PC-3 (cell line): Measurements from ENCODE around the gene SDK2. TPM values are rescaled to one million over a fixed set of nuclear protein-coding genes. Genes with fewer than 3 reads are reported as not detected.

Experiments
- ATAC-seq: fragments of 200-7000 bp; cut with Tn5 transposase; 2 replicates; pipeline ENCODE4 v1.9.1; 2020; ENCODE audit warnings: mild to moderate bottlenecking, moderate library complexity
- BruUV-seq: library from RNA; stranded (reverse); fragments of 400-500 nt; replicated peaks from 2 replicates; lab custom pipeline; 2021; lab: Mats Ljungman, UMichigan
- CTCF ChIA-PET: fragments of 300-600 bp; sonication (Branson Sonifier 250); formaldehyde crosslinking; loops from one replicate; lab custom pipeline; 2022; ENCODE audit warnings: antibody characterized with exemption; lab: Charles Lee
- POLR2A ChIA-PET: fragments of 300-600 bp; sonication (Branson Sonifier 250); formaldehyde crosslinking; loops from one replicate; lab custom pipeline; 2022; ENCODE audit warnings: antibody characterized with exemption; ENCODE audit not compliant: unreplicated experiment; lab: Charles Lee
- DNase-seq: peaks from one replicate; pipeline ENCODE4 v3.0.0-alpha.2; 2015
- H2AFZ ChIP-seq: fragments of 300-600 bp; sonication (generic); 2 replicates; pipeline ENCODE4 v1.6.0; 2016; ENCODE audit warnings: antibody characterized with exemption, low read length
- H3F3A ChIP-seq: fragments of 300-600 bp; sonication (generic); one replicate; pipeline ENCODE4 v1.6.0; 2017; ENCODE audit warnings: antibody characterized with exemption, low read length, control low read depth, mild to moderate bottlenecking; ENCODE audit not compliant: unreplicated experiment
- H3K27ac ChIP-seq: fragments of 300-600 bp; sonication (generic); 2 replicates; pipeline ENCODE4 v1.5.1; 2016; ENCODE audit warnings: mild to moderate bottlenecking, low read length
- H3K27me3 ChIP-seq: fragments of 300-600 bp; sonication (generic); 2 replicates; pipeline ENCODE4 v1.6.1; 2016; ENCODE audit warnings: low read length, mixed read lengths
- H3K36me3 ChIP-seq: fragments of 300-600 bp; sonication (generic); 2 replicates; pipeline ENCODE4 v1.6.1; 2016; ENCODE audit warnings: low read depth, mixed run types, low read length, mixed read lengths
- H3K4me1 ChIP-seq: fragments of 300-600 bp; sonication (generic); 2 replicates; pipeline ENCODE4 v1.5.1; 2016; ENCODE audit warnings: low read length; ENCODE audit not compliant: insufficient read depth
- H3K4me2 ChIP-seq: fragments of 300-600 bp; sonication (generic); 2 replicates; pipeline ENCODE4 v1.6.0; 2016; ENCODE audit warnings: low read length
- H3K4me3 ChIP-seq: fragments of 300-600 bp; sonication (generic); 2 replicates; pipeline ENCODE4 v1.5.1; 2016; ENCODE audit warnings: mild to moderate bottlenecking, low read length, mixed read lengths
- H3K79me2 ChIP-seq: fragments of 300-600 bp; sonication (generic); 2 replicates; pipeline ENCODE4 v1.6.1; 2017; ENCODE audit warnings: low read length, mixed read lengths
- H3K9ac ChIP-seq: fragments of 300-600 bp; sonication (generic); 2 replicates; pipeline ENCODE4 v1.6.0; 2016; ENCODE audit warnings: mild to moderate bottlenecking, low read length
- H3K9me2 ChIP-seq: fragments of 300-600 bp; sonication (generic); replicated peaks from 2 replicates; pipeline ENCODE4 v1.6.1; 2016; ENCODE audit warnings: mixed run types, low read length, mixed read lengths
- H3K9me3 ChIP-seq: fragments of 300-600 bp; sonication (generic); 2 replicates; pipeline ENCODE4 v1.6.1; 2016; ENCODE audit warnings: low read length, mixed read lengths
- H4K20me1 ChIP-seq: fragments of 300-600 bp; sonication (generic); 2 replicates; pipeline ENCODE4 v1.6.1; 2016; ENCODE audit warnings: low read length, mixed read lengths
- CTCF ChIP-seq: fragments of 300-600 bp; sonication (generic); conservative IDR thresholded peaks from 2 replicates; pipeline ENCODE4 v1.5.1; 2017; ENCODE audit warnings: antibody characterized with exemption, low read depth, mild to moderate bottlenecking, low read length
- EZH2 ChIP-seq: fragments of 300-600 bp; sonication (generic); IDR thresholded peaks from one replicate; pipeline ENCODE4 v1.6.1; 2017; ENCODE audit warnings: antibody characterized with exemption, mild to moderate bottlenecking, low read length; ENCODE audit not compliant: unreplicated experiment
- EZH2phosphoT487 ChIP-seq: fragments of 300-600 bp; sonication (generic); IDR thresholded peaks from 2 replicates; pipeline ENCODE4 v1.6.1; 2018; ENCODE audit warnings: mild to moderate bottlenecking, antibody characterized with exemption, low read length, borderline replicate concordance
- intact Hi-C: fragments of 100-400 bp; cut with micrococcal nuclease; formaldehyde crosslinking; loops from 2 replicates; pipeline ENCODE4 v1.9.0; 2023
- total RNA-seq: library from RNA; depleted of rRNA; stranded (reverse); fragments of >200 nt; gene quantifications from 2 replicates; pipeline ENCODE4 v1.2.3, GENCODE V29; 2014

The SDK2 gene
- total RNA-seq, 1 experiment from 2014 or later: 0.07 TPM

- Histone ChIP-seq H3K4me2 (no peak overlapping the region), H3K4me1 (no peaks in the 10 kb centered on the region), H3K9ac (no peak overlapping the region), H2AFZ (no peak overlapping the region), H3K9me3 (no peaks in the 10 kb centered on the region), H3K79me2 (no peaks in the 10 kb centered on the region), H3K36me3 (no peaks in the 10 kb centered on the region), H4K20me1 (no peaks in the 10 kb centered on the region), H3K9me2 (no peaks in the 10 kb centered on the region), H3K27me3 (peaks cover 28% of the 10 kb centered on the region), H3K27ac (no peak overlapping the region), H3F3A (no peaks in the 10 kb centered on the region), H3K4me3 (no peak overlapping the region)
- ChIA-PET CTCF (no interaction called here), POLR2A (no interaction called here)
- DNase-seq (no peak), ATAC-seq (no peak)
- no peak for TF ChIP-seq EZH2
- no peak for TF ChIP-seq CTCF
- no peak for TF ChIP-seq EZH2phosphoT487
- BruUV-seq: no TSS peak
- intact Hi-C loops: no loop called here
Observed at GRCh38 chr17:73684183-73684582, 39.9 kb upstream of the SDK2 start.

- no peaks in the 10 kb centered on the region for H3K36me3 ChIP-seq
- no peak overlapping the region for H3K4me3 ChIP-seq
- H3K9me3 ChIP-seq: no peaks in the 10 kb centered on the region
- CTCF ChIA-PET: no interaction called here
- no peak for DNase-seq
- no peaks in the 10 kb centered on the region for H3F3A ChIP-seq
- intact Hi-C loops: no loop called here
- H3K27me3 ChIP-seq: peaks cover 28% of the 10 kb centered on the region
- H4K20me1 ChIP-seq: no peaks in the 10 kb centered on the region
- no peaks in the 10 kb centered on the region for H3K9me2 ChIP-seq
- no peaks in the 10 kb centered on the region for H3K79me2 ChIP-seq
- BruUV-seq: no TSS peak
- TF ChIP-seq EZH2 (no peak), CTCF (no peak), EZH2phosphoT487 (no peak)
- POLR2A ChIA-PET: no interaction called here
- no peak overlapping the region for H2AFZ ChIP-seq
- ATAC-seq: no peak
- H3K9ac ChIP-seq: no peak overlapping the region
- no peak overlapping the region for H3K27ac ChIP-seq
- H3K4me2 ChIP-seq: no peak overlapping the region
- H3K4me1 ChIP-seq: no peaks in the 10 kb centered on the region
Observed at GRCh38 chr17:73683771-73684170, 39.5 kb upstream of the SDK2 start.

GRCh38 chr17:73681946-73682345 is 37.7 kb upstream of the SDK2 start:
- Histone ChIP-seq H3F3A (no peaks in the 10 kb centered on the region), H3K4me2 (no peak overlapping the region), H3K4me1 (no peaks in the 10 kb centered on the region), H3K4me3 (no peak overlapping the region), H3K27me3 (peaks cover 30% of the 10 kb centered on the region; the same call in 1 of the 2 replicates), H3K79me2 (no peaks in the 10 kb centered on the region), H3K27ac (no peak overlapping the region), H2AFZ (no peak overlapping the region), H3K9ac (no peak overlapping the region), H3K9me3 (no peaks in the 10 kb centered on the region), H3K36me3 (no peaks in the 10 kb centered on the region), H4K20me1 (no peaks in the 10 kb centered on the region), H3K9me2 (no peaks in the 10 kb centered on the region)
- ATAC-seq (no peak), DNase-seq (no peak)
- no peak for TF ChIP-seq CTCF
- TF ChIP-seq EZH2: no peak
- no peak for TF ChIP-seq EZH2phosphoT487
- no TSS peak for BruUV-seq
- POLR2A ChIA-PET: no interaction called here
- CTCF ChIA-PET: no interaction called here
- intact Hi-C loops: no loop called here
